Right atrium auricular region (tissue), 2 donors: Measurements from ENCODE around the gene LCN12. TPM values are rescaled to one million over a fixed set of nuclear protein-coding genes. Genes with fewer than 3 reads are reported as not detected.
A peak's percentile ranks its signal among the peaks of the same experiment; 100 is the strongest.

ENCODE experiments used
- DNase-seq: peaks from one replicate; pipeline ENCODE4 v3.0.0-alpha.2; 2019; ENCODE audit warnings: low spot score
- H3K27ac ChIP-seq, 2 donors: fragments of 200-600 bp; sonication (generic); 1 replicate in 1 of 2; 2 replicates in 1 of 2; pipeline ENCODE4 v1.5.1; 2016 to 2019
- H3K27me3 ChIP-seq, 2 donors: fragments of 200-600 bp; sonication (generic); one replicate each; pipeline versions ENCODE4 v1.5.1 to v1.6.0; 2017 to 2019
- H3K36me3 ChIP-seq: fragments of 200-600 bp; sonication (generic); one replicate; pipeline ENCODE4 v1.5.1; 2016
- H3K4me1 ChIP-seq, 2 donors: fragments of 200-600 bp; sonication (generic); one replicate each; pipeline versions ENCODE4 v1.5.1 to v1.6.0; 2017 to 2019
- H3K4me3 ChIP-seq, 2 donors: fragments of 200-600 bp; sonication (generic); 1 replicate in 1 of 2; 2 replicates in 1 of 2; pipeline ENCODE4 v1.5.1; 2017 to 2019; ENCODE audit warnings: mild to moderate bottlenecking in 1 of 2, moderate library complexity in 1 of 2
- H3K9me3 ChIP-seq, 2 donors: fragments of 200-600 bp; sonication (generic); one replicate each; pipeline ENCODE4 v1.5.1; 2019
- CTCF ChIP-seq, 2 donors: fragments of 200-600 bp; sonication (generic); IDR thresholded peaks; one replicate each; pipeline ENCODE4 v1.5.1; 2019; ENCODE audit warnings: antibody characterized with exemption in 2 of 2
- total RNA-seq, 2 donors: library from RNA; depleted of rRNA; stranded (reverse); fragments of >200 nt; gene quantifications; one replicate each; pipeline ENCODE4 v1.1.0, GENCODE V29; 2016

The LCN12 gene
- total RNA-seq, 2 donors from 2014 or later, result 10.8 to 11.3 TPM

- no peak overlapping the region for H3K4me3 ChIP-seq
- no peak for DNase-seq
- H3K27ac ChIP-seq, result peak overlapping the region; percentile 55 to 66
- H3K9me3 ChIP-seq, result no peaks in the 10 kb centered on the region
- peaks cover 12% of the 10 kb centered on the region for H3K36me3 ChIP-seq
- no peaks in the 10 kb centered on the region for H3K27me3 ChIP-seq
- peaks cover 0 to 69% of the 10 kb centered on the region in 2 donors for H3K4me1 ChIP-seq
- no peak for TF ChIP-seq CTCF (IDR thresholded peaks at IDR 0.05)
These were observed 26.5 kb upstream of the LCN12 start for GRCh38 chr9:136925414-136926153.

GRCh38 chr9:136926154-136926704 is 25.8 kb upstream of the LCN12 start:
- no peak for TF ChIP-seq CTCF (IDR thresholded peaks at IDR 0.05)
- H3K36me3 ChIP-seq, result peaks cover 6% of the 10 kb centered on the region
- no peaks in the 10 kb centered on the region for H3K27me3 ChIP-seq
- H3K27ac ChIP-seq, result peak overlapping the region in 1 of 2 donors; percentile 66
- H3K4me1 ChIP-seq, result peaks cover 0 to 67% of the 10 kb centered on the region in 2 donors
- DNase-seq, result no peak
- no peak overlapping the region for H3K4me3 ChIP-seq
- H3K9me3 ChIP-seq, result no peaks in the 10 kb centered on the region

GRCh38 chr9:136926749-136927148 is 25.3 kb upstream of the LCN12 start:
- H3K4me1 ChIP-seq, result peaks cover 0 to 62% of the 10 kb centered on the region in 2 donors
- peak overlapping the region in 1 of 2 donors; percentile 88 for H3K27ac ChIP-seq
- no peak for DNase-seq
- H3K9me3 ChIP-seq, result no peaks in the 10 kb centered on the region
- no peak overlapping the region for H3K4me3 ChIP-seq
- peaks cover 6% of the 10 kb centered on the region for H3K36me3 ChIP-seq
- no peak for TF ChIP-seq CTCF (IDR thresholded peaks at IDR 0.05)
- H3K27me3 ChIP-seq, result no peaks in the 10 kb centered on the region

GRCh38 chr9:136927343-136928271 is 24.5 kb upstream of the LCN12 start:
- H3K9me3 ChIP-seq, result no peaks in the 10 kb centered on the region
- H3K27me3 ChIP-seq, result no peaks in the 10 kb centered on the region
- H3K4me3 ChIP-seq, result no peak overlapping the region
- H3K36me3 ChIP-seq, result peaks cover 6% of the 10 kb centered on the region
- peak overlapping the region; percentile 87 to 88 for H3K27ac ChIP-seq
- no peak for TF ChIP-seq CTCF (IDR thresholded peaks at IDR 0.05)
- no peak for DNase-seq
- H3K4me1 ChIP-seq, result peaks cover 0 to 55% of the 10 kb centered on the region in 2 donors

- Histone ChIP-seq H3K27me3 (no peaks in the 10 kb centered on the region), H3K4me1 (peaks cover 0 to 55% of the 10 kb centered on the region in 2 donors), H3K9me3 (no peaks in the 10 kb centered on the region), H3K4me3 (peak overlapping the region in 1 of 2 donors; percentile 1), H3K27ac (peak overlapping the region; percentile 87 to 88), H3K36me3 (peaks cover 6% of the 10 kb centered on the region)
- DNase-seq, result no peak
- no peak for TF ChIP-seq CTCF (IDR thresholded peaks at IDR 0.05)
These were observed 23.5 kb upstream of the LCN12 start for GRCh38 chr9:136928591-136928990.
